DND-41 (cell line): ENCODE results near the gene HOXC11.

Source experiments
- ATAC-seq: fragments of 200-7000 bp; cut with Tn5 transposase; 3 replicates; pipeline ENCODE4 v1.9.1; 2021; ENCODE audit warnings: low read depth; ENCODE audit not compliant: insufficient read depth
- DNase-seq: peaks from one replicate; pipeline ENCODE4 v3.0.0-alpha.2; 2020
- H2AFZ ChIP-seq: 2 replicates; pipeline ENCODE4 v1.6.0; 2012; ENCODE audit warnings: low read depth, low read length
- H3K27ac ChIP-seq: 2 replicates; pipeline ENCODE4 v1.5.1; 2012; ENCODE audit warnings: low read length, inconsistent platforms
- H3K27me3 ChIP-seq: fragments of 200-600 bp; sonication (generic); 2 replicates; pipeline ENCODE4 v1.6.0; 2012; ENCODE audit warnings: low read length, mild to moderate bottlenecking, inconsistent platforms; ENCODE audit not compliant: insufficient read depth, poor library complexity
- H3K36me3 ChIP-seq: 2 replicates; pipeline ENCODE4 v1.5.1; 2012; ENCODE audit warnings: low read length, inconsistent platforms; ENCODE audit not compliant: insufficient read depth
- H3K4me1 ChIP-seq: 2 replicates; pipeline ENCODE4 v1.5.1; 2012; ENCODE audit warnings: mild to moderate bottlenecking, low read length; ENCODE audit not compliant: insufficient read depth
- H3K4me2 ChIP-seq: 2 replicates; pipeline ENCODE4 v1.6.0; 2012; ENCODE audit warnings: mild to moderate bottlenecking, moderate library complexity, low read length, inconsistent platforms; ENCODE audit not compliant: insufficient read depth
- H3K4me3 ChIP-seq, 2 experiments: fragments of 200-600 bp in 1 of 2; shearing (Covaris generic) in 1 of 2; 2 replicates each; pipeline ENCODE4 v1.5.1; 2012 to 2016; ENCODE audit warnings: inconsistent platforms in 2 of 2, low read length in 2 of 2, mild to moderate bottlenecking in 2 of 2, low read depth in 1 of 2, moderate library complexity in 1 of 2
- H3K79me2 ChIP-seq: 2 replicates; pipeline ENCODE4 v1.6.0; 2012; ENCODE audit warnings: low read length, inconsistent platforms; ENCODE audit not compliant: insufficient read depth
- H3K9ac ChIP-seq: 2 replicates; pipeline ENCODE4 v1.6.0; 2012; ENCODE audit warnings: low read depth, mild to moderate bottlenecking, inconsistent platforms, low read length, moderate library complexity
- H3K9me3 ChIP-seq: 2 replicates; pipeline ENCODE4 v1.5.1; 2012; ENCODE audit warnings: low read length, moderate library complexity, mild to moderate bottlenecking, inconsistent platforms; ENCODE audit not compliant: insufficient read depth, severe bottlenecking
- H4K20me1 ChIP-seq: 2 replicates; pipeline ENCODE4 v1.6.0; 2012; ENCODE audit warnings: low read length; ENCODE audit not compliant: insufficient read depth
- EZH2 ChIP-seq: IDR thresholded peaks from 3 replicates; pipeline ENCODE4 v1.6.1; 2012; ENCODE audit warnings: borderline replicate concordance, low read depth, mild to moderate bottlenecking, moderate library complexity, low read length, inconsistent platforms; ENCODE audit not compliant: severe bottlenecking
- TF ChIP-seq, protein P1 (sequence below): IDR thresholded peaks from 2 replicates; pipeline ENCODE4 v1.5.1; 2012; ENCODE audit warnings: borderline replicate concordance, low read length, moderate library complexity, mild to moderate bottlenecking; ENCODE audit not compliant: poor library complexity, severe bottlenecking; ENCODE audit errors: extremely low read depth

The HOXC11 gene

GRCh38 chr12:54002278-54002914, 29.5 kb downstream of the HOXC11 start:
- H3K36me3 ChIP-seq: no peaks in the 10 kb centered on the region
- H3K9me3 ChIP-seq: no peaks in the 10 kb centered on the region
- H3K27me3 ChIP-seq: peaks cover 63% of the 10 kb centered on the region
- no peak for DNase-seq
- H3K27ac ChIP-seq: no peak overlapping the region
- no peaks in the 10 kb centered on the region for H4K20me1 ChIP-seq
- H3K9ac ChIP-seq: no peak overlapping the region
- no peak overlapping the region for H3K4me3 ChIP-seq
- H3K79me2 ChIP-seq: no peaks in the 10 kb centered on the region
- peaks cover 8% of the 10 kb centered on the region for H3K4me1 ChIP-seq
- H2AFZ ChIP-seq: no peak overlapping the region; the same call in 1 of the 2 replicates
- H3K4me2 ChIP-seq: no peak overlapping the region
- ATAC-seq: no peak
- TF ChIP-seq, protein P1, sequence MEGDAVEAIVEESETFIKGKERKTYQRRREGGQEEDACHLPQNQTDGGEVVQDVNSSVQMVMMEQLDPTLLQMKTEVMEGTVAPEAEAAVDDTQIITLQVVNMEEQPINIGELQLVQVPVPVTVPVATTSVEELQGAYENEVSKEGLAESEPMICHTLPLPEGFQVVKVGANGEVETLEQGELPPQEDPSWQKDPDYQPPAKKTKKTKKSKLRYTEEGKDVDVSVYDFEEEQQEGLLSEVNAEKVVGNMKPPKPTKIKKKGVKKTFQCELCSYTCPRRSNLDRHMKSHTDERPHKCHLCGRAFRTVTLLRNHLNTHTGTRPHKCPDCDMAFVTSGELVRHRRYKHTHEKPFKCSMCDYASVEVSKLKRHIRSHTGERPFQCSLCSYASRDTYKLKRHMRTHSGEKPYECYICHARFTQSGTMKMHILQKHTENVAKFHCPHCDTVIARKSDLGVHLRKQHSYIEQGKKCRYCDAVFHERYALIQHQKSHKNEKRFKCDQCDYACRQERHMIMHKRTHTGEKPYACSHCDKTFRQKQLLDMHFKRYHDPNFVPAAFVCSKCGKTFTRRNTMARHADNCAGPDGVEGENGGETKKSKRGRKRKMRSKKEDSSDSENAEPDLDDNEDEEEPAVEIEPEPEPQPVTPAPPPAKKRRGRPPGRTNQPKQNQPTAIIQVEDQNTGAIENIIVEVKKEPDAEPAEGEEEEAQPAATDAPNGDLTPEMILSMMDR: no peak
- TF ChIP-seq EZH2: no peak

- no peak overlapping the region for H3K27ac ChIP-seq
- no peaks in the 10 kb centered on the region for H4K20me1 ChIP-seq
- H3K79me2 ChIP-seq: no peaks in the 10 kb centered on the region
- peaks cover 8% of the 10 kb centered on the region for H3K4me1 ChIP-seq
- no peaks in the 10 kb centered on the region for H3K36me3 ChIP-seq
- no peak for DNase-seq
- no peak overlapping the region for H2AFZ ChIP-seq
- H3K4me3 ChIP-seq: no peak overlapping the region
- H3K9me3 ChIP-seq: no peaks in the 10 kb centered on the region
- H3K4me2 ChIP-seq: no peak overlapping the region
- no peak overlapping the region for H3K9ac ChIP-seq
- ATAC-seq: no peak
- TF ChIP-seq, protein P1: no peak
- TF ChIP-seq EZH2: no peak
- peaks cover 63% of the 10 kb centered on the region for H3K27me3 ChIP-seq
Measured at GRCh38 chr12:54002915-54003389, 30.0 kb downstream of the HOXC11 start.

DNA sequence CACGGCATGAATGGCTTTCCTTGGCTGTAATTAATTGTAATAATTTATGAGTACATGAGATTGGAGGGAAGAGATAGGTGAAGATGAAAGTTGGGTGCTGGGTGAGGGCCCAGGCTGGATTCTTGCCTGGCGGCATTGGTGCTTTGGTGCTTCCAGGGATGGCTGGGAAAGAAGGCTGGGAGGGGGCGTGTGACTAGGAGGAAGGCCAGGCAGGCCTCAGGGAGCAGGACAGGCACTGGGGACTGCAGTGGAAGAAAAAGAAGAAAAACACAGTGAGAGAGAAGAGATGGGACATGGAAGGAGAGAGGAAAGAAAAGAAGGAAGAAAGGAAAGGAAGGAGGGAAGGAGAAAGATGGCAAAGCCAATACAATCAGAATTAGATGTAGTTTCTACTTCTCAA, 30.7 kb downstream of the HOXC11 start:
- H3K27me3 ChIP-seq: peaks cover 68% of the 10 kb centered on the region
- TF ChIP-seq, protein P1: no peak
- TF ChIP-seq EZH2: no peak

More for the DNA sequence above, 30.7 kb downstream of the HOXC11 start:
- H2AFZ ChIP-seq: no peak overlapping the region
- peaks cover 8% of the 10 kb centered on the region for H3K4me1 ChIP-seq
- H3K9me3 ChIP-seq: no peaks in the 10 kb centered on the region
- H3K36me3 ChIP-seq: no peaks in the 10 kb centered on the region
- DNase-seq (no peak), ATAC-seq (no peak)
- H3K9ac ChIP-seq: no peak overlapping the region
- no peak overlapping the region for H3K4me3 ChIP-seq
- no peaks in the 10 kb centered on the region for H4K20me1 ChIP-seq
- H3K27ac ChIP-seq: no peak overlapping the region
- H3K4me2 ChIP-seq: no peak overlapping the region
- no peaks in the 10 kb centered on the region for H3K79me2 ChIP-seq
